ENCODE measurements around the gene NR0B2.

GRCh38 chr1:26922901-26923300, 9.1 kb upstream of the NR0B2 start:
- TF ChIP-seq CTCF (IDR thresholded peaks at IDR 0.05; ENCODE audit: low read depth, low read length, poor library complexity, severe bottlenecking), result no peak
- no peak for TF ChIP-seq EZH2phosphoT487 (IDR thresholded peaks at IDR 0.05; ENCODE audit: borderline replicate concordance, low read length)

All from DOHH2 (cell line).